Stimulated activated effector memory CD8-positive, alpha-beta T cell treated with anti-CD3 and anti-CD28 coated beads, Interleukin-12 subunit alpha, Interleukin-12 subunit beta, amount 100 ng/mL, for 72 hours (primary cell): Measurements from ENCODE around the gene PIGX.
"Not testable (repeated sequence)": the region's sequence is repeated elsewhere in the genome, so short reads cannot be mapped to it uniquely, and the experiment has no call there.

Source experiments
- ATAC-seq: fragments of 150-1000 bp; cut with Tn5 transposase; 2 replicates; pipeline ENCODE4 v1.10.0; 2021
- DNase-seq, 2 donors: peaks; one replicate each; pipeline ENCODE4 v3.0.0; 2021 to 2022; ENCODE audit warnings: low spot score in 2 of 2
- H3K27ac Mint-ChIP-seq: one replicate; pipeline ENCODE4 v1.8.0; 2022; ENCODE audit warnings: mild to moderate bottlenecking, mixed read lengths
- H3K36me3 Mint-ChIP-seq: one replicate; pipeline ENCODE4 v1.8.0; 2022; ENCODE audit warnings: mild to moderate bottlenecking, mixed read lengths
- H3K4me1 Mint-ChIP-seq: one replicate; pipeline ENCODE4 v1.8.0; 2022; ENCODE audit warnings: mixed read lengths
- H3K4me3 Mint-ChIP-seq: one replicate; pipeline ENCODE4 v1.8.0; 2022; ENCODE audit warnings: mild to moderate bottlenecking, mixed read lengths
- H3K9me3 Mint-ChIP-seq: one replicate; pipeline ENCODE4 v1.8.0; 2022; ENCODE audit warnings: mixed read lengths

PIGX gene

GRCh38 chr3:196735751-196736150, 23.6 kb downstream of the PIGX start:
- Mint-ChIP-seq H3K36me3 (peaks cover 63% of the 10 kb centered on the region), H3K27ac (no peak overlapping the region), H3K4me3 (no peak overlapping the region), H3K9me3 (peaks cover 2% of the 10 kb centered on the region), H3K4me1 (peaks cover 10% of the 10 kb centered on the region)
- ATAC-seq (no peak), DNase-seq (no peak)

GRCh38 chr3:196736670-196737374, 24.6 kb downstream of the PIGX start:
- Mint-ChIP-seq H3K36me3 (peaks cover 63% of the 10 kb centered on the region), H3K27ac (no peak overlapping the region), H3K4me3 (no peak overlapping the region), H3K9me3 (peaks cover 2% of the 10 kb centered on the region), H3K4me1 (peaks cover 20% of the 10 kb centered on the region)
- DNase-seq, result no peak
- no peak for ATAC-seq

GRCh38 chr3:196737655-196738054, 25.5 kb downstream of the PIGX start:
- peaks cover 57% of the 10 kb centered on the region for H3K36me3 Mint-ChIP-seq
- no peak overlapping the region for H3K4me3 Mint-ChIP-seq
- peaks cover 23% of the 10 kb centered on the region for H3K4me1 Mint-ChIP-seq
- H3K9me3 Mint-ChIP-seq, result peaks cover 2% of the 10 kb centered on the region
- no peak overlapping the region for H3K27ac Mint-ChIP-seq
- DNase-seq, result no peak
- ATAC-seq, result no peak

GRCh38 chr3:196739671-196740480, 27.7 kb downstream of the PIGX start, which contains the start of gene PAK2:
Gene PAK2, plus strand, starts transcription at chr3:196739857. Its CDS starts 42,790 bp downstream, at chr3:196782647.
- H3K4me1 Mint-ChIP-seq, result peaks cover 30% of the 10 kb centered on the region

GRCh38 chr3:196740481-196741248, 28.5 kb downstream of the PIGX start:
- ATAC-seq (peak; percentile 70), DNase-seq (peak in 1 of 2 donors; percentile 6)
- Mint-ChIP-seq H3K27ac (peak overlapping the region; percentile 98), H3K4me3 (peak overlapping the region; percentile 93), H3K4me1 (peaks cover 30% of the 10 kb centered on the region), H3K9me3 (peaks cover 2% of the 10 kb centered on the region), H3K36me3 (peaks cover 45% of the 10 kb centered on the region)

More at GRCh38 chr3:196739671-196740480, 27.7 kb downstream of the PIGX start, which contains the start of gene PAK2:
- H3K9me3 Mint-ChIP-seq, result peaks cover 2% of the 10 kb centered on the region
- peak within 1 kb of the TSS; percentile 98 for H3K27ac Mint-ChIP-seq
- peak within 1 kb of the TSS; percentile 93 for H3K4me3 Mint-ChIP-seq
- ATAC-seq (peak; percentile 94), DNase-seq (peak; percentile 78 to 90)
- peaks cover 43% of the 10 kb centered on the region for H3K36me3 Mint-ChIP-seq

- no peak for ATAC-seq
These were observed 29.2 kb downstream of the PIGX start for GRCh38 chr3:196741249-196741889.

GRCh38 chr3:196743569-196743968, 31.4 kb downstream of the PIGX start:
- peak in 1 of 2 donors; percentile 23 for DNase-seq
- not testable (repeated sequence) for ATAC-seq, H3K9me3 Mint-ChIP-seq, H3K27ac Mint-ChIP-seq
- Mint-ChIP-seq H3K4me3 (peak overlapping the region; percentile 93), H3K36me3 (peaks cover 63% of the 10 kb centered on the region), H3K4me1 (peaks cover 40% of the 10 kb centered on the region)

More at GRCh38 chr3:196741249-196741889, 29.2 kb downstream of the PIGX start:
- Mint-ChIP-seq H3K4me3 (peak overlapping the region; percentile 93), H3K9me3 (peaks cover 2% of the 10 kb centered on the region), H3K27ac (peak overlapping the region; percentile 98), H3K4me1 (peaks cover 30% of the 10 kb centered on the region), H3K36me3 (peaks cover 49% of the 10 kb centered on the region)
- peak in 1 of 2 donors; percentile 20 for DNase-seq

- ATAC-seq (no peak), DNase-seq (no peak)
- Mint-ChIP-seq H3K4me3 (no peak overlapping the region), H3K27ac (no peak overlapping the region), H3K4me1 (peaks cover 45% of the 10 kb centered on the region), H3K36me3 (peaks cover 93% of the 10 kb centered on the region), H3K9me3 (no peaks in the 10 kb centered on the region)
These were observed 36.9 kb downstream of the PIGX start for GRCh38 chr3:196749125-196749524.

- Mint-ChIP-seq H3K36me3 (peaks cover 90% of the 10 kb centered on the region), H3K27ac (no peak overlapping the region), H3K4me1 (peaks cover 68% of the 10 kb centered on the region), H3K4me3 (no peak overlapping the region), H3K9me3 (no peaks in the 10 kb centered on the region)
- peak in 1 of 2 donors; percentile 39 for DNase-seq
- ATAC-seq, result no peak
These were observed 41.0 kb downstream of the PIGX start for GRCh38 chr3:196753201-196753600.

- no peaks in the 10 kb centered on the region for H3K9me3 Mint-ChIP-seq
- no peak overlapping the region for H3K4me3 Mint-ChIP-seq
- peaks cover 82% of the 10 kb centered on the region for H3K36me3 Mint-ChIP-seq
- ATAC-seq (no peak), DNase-seq (no peak)
- peaks cover 60% of the 10 kb centered on the region for H3K4me1 Mint-ChIP-seq
- H3K27ac Mint-ChIP-seq, result peak overlapping the region; percentile 30
These were observed 42.2 kb downstream of the PIGX start for GRCh38 chr3:196754091-196754981.

- Mint-ChIP-seq H3K4me3 (no peak overlapping the region), H3K9me3 (no peaks in the 10 kb centered on the region), H3K4me1 (peaks cover 55% of the 10 kb centered on the region), H3K36me3 (peaks cover 69% of the 10 kb centered on the region), H3K27ac (peak overlapping the region; percentile 20)
- DNase-seq, result no peak
- no peak for ATAC-seq
These were observed 44.6 kb downstream of the PIGX start for GRCh38 chr3:196756732-196757131.

GRCh38 chr3:196757876-196758739, 45.9 kb downstream of the PIGX start:
- ATAC-seq, result peak; percentile 32
- Mint-ChIP-seq H3K4me3 (no peak overlapping the region), H3K9me3 (no peaks in the 10 kb centered on the region), H3K4me1 (peaks cover 60% of the 10 kb centered on the region), H3K36me3 (peaks cover 62% of the 10 kb centered on the region), H3K27ac (peak overlapping the region; percentile 63)
- no peak for DNase-seq

- no peaks in the 10 kb centered on the region for H3K9me3 Mint-ChIP-seq
These were observed 51.0 kb downstream of the PIGX start for GRCh38 chr3:196763179-196763578.

More at GRCh38 chr3:196763179-196763578, 51.0 kb downstream of the PIGX start:
- peaks cover 27% of the 10 kb centered on the region for H3K4me1 Mint-ChIP-seq
- no peak overlapping the region for H3K27ac Mint-ChIP-seq
- DNase-seq (no peak), ATAC-seq (no peak)
- H3K4me3 Mint-ChIP-seq, result no peak overlapping the region
- peaks cover 38% of the 10 kb centered on the region for H3K36me3 Mint-ChIP-seq
